GM23338 (cell line): ENCODE results near the gene CACNB2. TPM values are rescaled to one million over a fixed set of nuclear protein-coding genes. Genes with fewer than 3 reads are reported as not detected.

Experiments used
- ATAC-seq: fragments of 200-7000 bp; cut with Tn5 transposase; 3 replicates; pipeline ENCODE4 v1.9.1; 2020
- DNase-seq: peaks from one replicate; pipeline ENCODE4 v3.0.0-alpha.2; 2015; ENCODE audit warnings: low spot score
- H2AFZ ChIP-seq: fragments of 200-600 bp; sonication (generic); 2 replicates; pipeline ENCODE4 v1.8.0; 2016; ENCODE audit warnings: antibody characterized with exemption, mild to moderate bottlenecking, moderate library complexity
- H3F3A ChIP-seq: fragments of 200-600 bp; sonication (generic); replicated peaks from 2 replicates; pipeline ENCODE4 v1.8.0; 2017; ENCODE audit warnings: antibody characterized with exemption, mixed run types, low read depth
- H3K27ac ChIP-seq: fragments of 200-600 bp; sonication (generic); 2 replicates; pipeline ENCODE4 v1.6.1; 2016; ENCODE audit warnings: low read depth
- H3K27me3 ChIP-seq: fragments of 200-600 bp; sonication (generic); 2 replicates; pipeline ENCODE4 v1.8.0; 2016; ENCODE audit warnings: mild to moderate bottlenecking, mixed run types, moderate library complexity; ENCODE audit not compliant: insufficient read depth
- H3K36me3 ChIP-seq: fragments of 200-600 bp; sonication (generic); 2 replicates; pipeline ENCODE4 v1.8.0; 2016; ENCODE audit warnings: mild to moderate bottlenecking; ENCODE audit not compliant: insufficient read depth
- H3K4me1 ChIP-seq: fragments of 200-600 bp; sonication (generic); 2 replicates; pipeline ENCODE4 v1.8.0; 2016; ENCODE audit warnings: mild to moderate bottlenecking, moderate library complexity; ENCODE audit not compliant: insufficient read depth
- H3K4me2 ChIP-seq: fragments of 200-600 bp; sonication (generic); 2 replicates; pipeline ENCODE4 v1.7.1; 2017; ENCODE audit warnings: mixed run types
- H3K4me3 ChIP-seq: fragments of 200-600 bp; sonication (generic); 2 replicates; pipeline ENCODE4 v1.6.1; 2016; ENCODE audit warnings: mixed run types
- H3K79me2 ChIP-seq: fragments of 200-600 bp; sonication (generic); replicated peaks from 2 replicates; pipeline ENCODE4 v1.8.0; 2017; ENCODE audit warnings: mild to moderate bottlenecking; ENCODE audit not compliant: insufficient read depth
- H3K9me2 ChIP-seq: fragments of 200-600 bp; sonication (generic); 2 replicates; pipeline ENCODE4 v1.8.0; 2017; ENCODE audit not compliant: insufficient read depth
- H4K20me1 ChIP-seq: fragments of 200-600 bp; sonication (generic); replicated peaks from 2 replicates; pipeline ENCODE4 v1.8.0; 2017; ENCODE audit warnings: mild to moderate bottlenecking; ENCODE audit not compliant: insufficient read depth
- H3K27ac Mint-ChIP-seq: 2 replicates; pipeline ENCODE4 v1.8.0; 2020; ENCODE audit warnings: inconsistent platforms, mild to moderate bottlenecking, moderate library complexity, mixed read lengths
- H3K27me3 Mint-ChIP-seq: 3 replicates; pipeline ENCODE4 v1.8.0; 2022; ENCODE audit warnings: low read depth, mild to moderate bottlenecking, moderate library complexity, mixed read lengths, inconsistent platforms; ENCODE audit not compliant: insufficient read depth, poor library complexity
- H3K36me3 Mint-ChIP-seq: 3 replicates; pipeline ENCODE4 v1.8.0; 2021; ENCODE audit warnings: low read depth, mild to moderate bottlenecking, inconsistent platforms, moderate library complexity, mixed read lengths
- H3K4me1 Mint-ChIP-seq: 3 replicates; pipeline ENCODE4 v1.8.0; 2020; ENCODE audit warnings: mild to moderate bottlenecking, inconsistent platforms, mixed read lengths
- H3K4me3 Mint-ChIP-seq: 3 replicates; pipeline ENCODE4 v1.8.0; 2021; ENCODE audit warnings: moderate library complexity, mild to moderate bottlenecking, inconsistent platforms, mixed read lengths
- H3K9me3 Mint-ChIP-seq: 3 replicates; pipeline ENCODE4 v1.8.0; 2020; ENCODE audit warnings: moderate library complexity, mild to moderate bottlenecking, inconsistent platforms, mixed read lengths
- CREB1 ChIP-seq: fragments of 250-450 bp; sonication (Bioruptor Pico); IDR thresholded peaks from 2 replicates; pipeline ENCODE4 v1.5.0; 2020; ENCODE audit warnings: low read depth, mild to moderate bottlenecking, moderate library complexity
- NANOG ChIP-seq: IDR thresholded peaks from 2 replicates; pipeline ENCODE4 v1.6.1; 2016; ENCODE audit warnings: antibody characterized with exemption, borderline replicate concordance
- POLR2AphosphoS5 ChIP-seq: IDR thresholded peaks from 2 replicates; pipeline ENCODE4 v1.6.1; 2016; ENCODE audit warnings: antibody characterized with exemption, low read depth
- ZNF114 ChIP-seq: fragments of 250-450 bp; sonication (Bioruptor Pico); IDR thresholded peaks from 2 replicates; pipeline ENCODE4 v1.5.0; 2020; ENCODE audit warnings: mild to moderate bottlenecking, moderate library complexity
- polyA plus RNA-seq: library from polyadenylated mRNA; unstranded; fragments of >200 nt; fragmentation: Nextera tagmentation; extraction: Ambion mirVana; gene quantifications from 2 replicates; pipeline ENCODE4 v1.2.1, GENCODE V29; 2016
- total RNA-seq: library from RNA; depleted of rRNA; stranded (reverse); fragments of >200 nt; shearing (Covaris generic); gene quantifications from 2 replicates; pipeline ENCODE4 v1.2.3, GENCODE V29; 2014
- TF ChIP-seq, protein P1 (sequence below): fragments of 250-450 bp; sonication (Bioruptor Pico); IDR thresholded peaks from 2 replicates; pipeline ENCODE4 v1.5.0; 2020; ENCODE audit warnings: mild to moderate bottlenecking, moderate library complexity
- TF ChIP-seq, protein P2 (sequence below), 2 experiments: fragments of 200-600 bp in 1 of 2; sonication (generic) in 1 of 2; conservative IDR thresholded peaks; 2 replicates each; pipeline versions ENCODE4 v1.5.1 to v1.6.1; 2016 to 2017; ENCODE audit warnings: antibody characterized with exemption in 2 of 2, low read depth in 2 of 2, mild to moderate bottlenecking in 2 of 2, moderate library complexity in 1 of 2
- TF ChIP-seq, protein P3 (sequence below): IDR thresholded peaks from 2 replicates; pipeline ENCODE4 v1.6.1; 2016; ENCODE audit warnings: antibody characterized with exemption

The CACNB2 gene
- total and polyA plus RNA-seq, 2 experiments from 2014 or later: 5.0 to 5.9 TPM

DNA sequence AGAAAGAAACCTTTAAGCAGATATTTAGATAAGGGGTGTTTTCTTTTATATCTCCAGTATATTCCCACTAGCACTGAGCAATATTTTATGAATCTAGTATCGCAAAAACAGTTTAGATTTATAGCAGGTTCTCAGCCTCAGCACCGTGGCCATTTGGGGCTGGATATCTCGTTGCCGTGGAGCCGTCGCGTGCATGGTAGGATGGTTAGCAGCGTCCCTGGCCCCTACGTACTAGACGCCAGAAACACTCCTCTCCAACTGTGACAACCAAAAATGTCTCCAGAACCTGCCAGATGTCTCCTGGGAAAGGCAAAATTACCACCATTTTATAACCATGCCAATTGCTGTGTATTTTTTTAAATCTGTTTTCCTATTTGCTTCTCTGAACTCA, 172.9 kb downstream of the CACNB2 start (continued):
- TF ChIP-seq, protein P1, sequence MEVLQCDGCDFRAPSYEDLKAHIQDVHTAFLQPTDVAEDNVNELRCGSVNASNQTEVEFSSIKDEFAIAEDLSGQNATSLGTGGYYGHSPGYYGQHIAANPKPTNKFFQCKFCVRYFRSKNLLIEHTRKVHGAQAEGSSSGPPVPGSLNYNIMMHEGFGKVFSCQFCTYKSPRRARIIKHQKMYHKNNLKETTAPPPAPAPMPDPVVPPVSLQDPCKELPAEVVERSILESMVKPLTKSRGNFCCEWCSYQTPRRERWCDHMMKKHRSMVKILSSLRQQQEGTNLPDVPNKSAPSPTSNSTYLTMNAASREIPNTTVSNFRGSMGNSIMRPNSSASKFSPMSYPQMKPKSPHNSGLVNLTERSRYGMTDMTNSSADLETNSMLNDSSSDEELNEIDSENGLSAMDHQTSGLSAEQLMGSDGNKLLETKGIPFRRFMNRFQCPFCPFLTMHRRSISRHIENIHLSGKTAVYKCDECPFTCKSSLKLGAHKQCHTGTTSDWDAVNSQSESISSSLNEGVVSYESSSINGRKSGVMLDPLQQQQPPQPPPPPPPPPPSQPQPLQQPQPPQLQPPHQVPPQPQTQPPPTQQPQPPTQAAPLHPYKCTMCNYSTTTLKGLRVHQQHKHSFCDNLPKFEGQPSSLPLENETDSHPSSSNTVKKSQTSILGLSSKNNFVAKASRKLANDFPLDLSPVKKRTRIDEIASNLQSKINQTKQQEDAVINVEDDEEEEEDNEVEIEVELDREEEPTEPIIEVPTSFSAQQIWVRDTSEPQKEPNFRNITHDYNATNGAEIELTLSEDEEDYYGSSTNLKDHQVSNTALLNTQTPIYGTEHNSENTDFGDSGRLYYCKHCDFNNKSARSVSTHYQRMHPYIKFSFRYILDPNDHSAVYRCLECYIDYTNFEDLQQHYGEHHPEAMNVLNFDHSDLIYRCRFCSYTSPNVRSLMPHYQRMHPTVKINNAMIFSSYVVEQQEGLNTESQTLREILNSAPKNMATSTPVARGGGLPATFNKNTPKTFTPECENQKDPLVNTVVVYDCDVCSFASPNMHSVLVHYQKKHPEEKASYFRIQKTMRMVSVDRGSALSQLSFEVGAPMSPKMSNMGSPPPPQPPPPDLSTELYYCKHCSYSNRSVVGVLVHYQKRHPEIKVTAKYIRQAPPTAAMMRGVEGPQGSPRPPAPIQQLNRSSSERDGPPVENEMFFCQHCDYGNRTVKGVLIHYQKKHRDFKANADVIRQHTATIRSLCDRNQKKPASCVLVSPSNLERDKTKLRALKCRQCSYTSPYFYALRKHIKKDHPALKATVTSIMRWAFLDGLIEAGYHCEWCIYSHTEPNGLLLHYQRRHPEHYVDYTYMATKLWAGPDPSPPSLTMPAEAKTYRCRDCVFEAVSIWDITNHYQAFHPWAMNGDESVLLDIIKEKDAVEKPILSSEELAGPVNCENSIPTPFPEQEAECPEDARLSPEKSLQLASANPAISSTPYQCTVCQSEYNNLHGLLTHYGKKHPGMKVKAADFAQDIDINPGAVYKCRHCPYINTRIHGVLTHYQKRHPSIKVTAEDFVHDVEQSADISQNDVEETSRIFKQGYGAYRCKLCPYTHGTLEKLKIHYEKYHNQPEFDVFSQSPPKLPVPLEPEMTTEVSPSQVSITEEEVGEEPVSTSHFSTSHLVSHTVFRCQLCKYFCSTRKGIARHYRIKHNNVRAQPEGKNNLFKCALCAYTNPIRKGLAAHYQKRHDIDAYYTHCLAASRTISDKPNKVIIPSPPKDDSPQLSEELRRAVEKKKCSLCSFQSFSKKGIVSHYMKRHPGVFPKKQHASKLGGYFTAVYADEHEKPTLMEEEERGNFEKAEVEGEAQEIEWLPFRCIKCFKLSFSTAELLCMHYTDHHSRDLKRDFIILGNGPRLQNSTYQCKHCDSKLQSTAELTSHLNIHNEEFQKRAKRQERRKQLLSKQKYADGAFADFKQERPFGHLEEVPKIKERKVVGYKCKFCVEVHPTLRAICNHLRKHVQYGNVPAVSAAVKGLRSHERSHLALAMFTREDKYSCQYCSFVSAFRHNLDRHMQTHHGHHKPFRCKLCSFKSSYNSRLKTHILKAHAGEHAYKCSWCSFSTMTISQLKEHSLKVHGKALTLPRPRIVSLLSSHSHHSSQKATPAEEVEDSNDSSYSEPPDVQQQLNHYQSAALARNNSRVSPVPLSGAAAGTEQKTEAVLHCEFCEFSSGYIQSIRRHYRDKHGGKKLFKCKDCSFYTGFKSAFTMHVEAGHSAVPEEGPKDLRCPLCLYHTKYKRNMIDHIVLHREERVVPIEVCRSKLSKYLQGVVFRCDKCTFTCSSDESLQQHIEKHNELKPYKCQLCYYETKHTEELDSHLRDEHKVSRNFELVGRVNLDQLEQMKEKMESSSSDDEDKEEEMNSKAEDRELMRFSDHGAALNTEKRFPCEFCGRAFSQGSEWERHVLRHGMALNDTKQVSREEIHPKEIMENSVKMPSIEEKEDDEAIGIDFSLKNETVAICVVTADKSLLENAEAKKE (CRISPR knock-in tag): no peak

DNA sequence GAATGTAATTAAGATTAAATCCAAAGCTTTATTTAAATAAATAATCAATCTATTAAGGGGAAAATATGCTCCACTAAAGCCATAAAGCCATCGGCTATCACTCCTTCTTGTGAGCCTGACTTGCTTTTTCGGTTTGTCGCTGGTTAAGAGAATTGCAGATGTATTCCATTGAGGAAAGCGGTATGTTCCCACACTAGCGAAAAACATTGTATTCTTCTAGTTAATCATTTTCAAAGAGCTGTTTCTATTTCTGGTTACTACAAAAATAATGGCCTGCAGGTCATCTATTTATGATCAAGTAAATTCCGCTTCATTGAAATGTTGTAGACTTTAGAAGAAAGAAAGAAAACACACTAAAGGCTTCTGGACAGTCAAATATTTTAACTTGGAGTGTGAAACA, 173.4 kb downstream of the CACNB2 start:
- H3K27me3 Mint-ChIP-seq: no peaks in the 10 kb centered on the region
- Histone ChIP-seq H3K79me2 (no peaks in the 10 kb centered on the region), H3K9me2 (no peaks in the 10 kb centered on the region), H3K36me3 (no peaks in the 10 kb centered on the region), H2AFZ (no peak overlapping the region), H3K4me3 (no peak overlapping the region), H4K20me1 (no peaks in the 10 kb centered on the region), H3K27ac (no peak overlapping the region), H3K27me3 (no peaks in the 10 kb centered on the region), H3F3A (no peaks in the 10 kb centered on the region), H3K4me1 (no peaks in the 10 kb centered on the region), H3K4me2 (no peak overlapping the region)
- H3K27ac Mint-ChIP-seq: no peak overlapping the region
- no peaks in the 10 kb centered on the region; the same call in 2 of the 3 replicates for H3K9me3 Mint-ChIP-seq
- no peaks in the 10 kb centered on the region for H3K36me3 Mint-ChIP-seq
- H3K4me1 Mint-ChIP-seq: no peaks in the 10 kb centered on the region; the same call in 1 of the 3 replicates
- ATAC-seq: no peak
- no peak for DNase-seq
- no peak overlapping the region for H3K4me3 Mint-ChIP-seq
- TF ChIP-seq ZNF114 (CRISPR knock-in tag) (no peak), NANOG (no peak), CREB1 (CRISPR knock-in tag) (no peak), POLR2AphosphoS5 (no peak)
- TF ChIP-seq, protein P1 (CRISPR knock-in tag): no peak
- TF ChIP-seq, protein P2, sequence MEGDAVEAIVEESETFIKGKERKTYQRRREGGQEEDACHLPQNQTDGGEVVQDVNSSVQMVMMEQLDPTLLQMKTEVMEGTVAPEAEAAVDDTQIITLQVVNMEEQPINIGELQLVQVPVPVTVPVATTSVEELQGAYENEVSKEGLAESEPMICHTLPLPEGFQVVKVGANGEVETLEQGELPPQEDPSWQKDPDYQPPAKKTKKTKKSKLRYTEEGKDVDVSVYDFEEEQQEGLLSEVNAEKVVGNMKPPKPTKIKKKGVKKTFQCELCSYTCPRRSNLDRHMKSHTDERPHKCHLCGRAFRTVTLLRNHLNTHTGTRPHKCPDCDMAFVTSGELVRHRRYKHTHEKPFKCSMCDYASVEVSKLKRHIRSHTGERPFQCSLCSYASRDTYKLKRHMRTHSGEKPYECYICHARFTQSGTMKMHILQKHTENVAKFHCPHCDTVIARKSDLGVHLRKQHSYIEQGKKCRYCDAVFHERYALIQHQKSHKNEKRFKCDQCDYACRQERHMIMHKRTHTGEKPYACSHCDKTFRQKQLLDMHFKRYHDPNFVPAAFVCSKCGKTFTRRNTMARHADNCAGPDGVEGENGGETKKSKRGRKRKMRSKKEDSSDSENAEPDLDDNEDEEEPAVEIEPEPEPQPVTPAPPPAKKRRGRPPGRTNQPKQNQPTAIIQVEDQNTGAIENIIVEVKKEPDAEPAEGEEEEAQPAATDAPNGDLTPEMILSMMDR (conservative IDR thresholded peaks at IDR 0.05; ENCODE audit: low read depth in 2 of 2): no peak
- TF ChIP-seq, protein P3, sequence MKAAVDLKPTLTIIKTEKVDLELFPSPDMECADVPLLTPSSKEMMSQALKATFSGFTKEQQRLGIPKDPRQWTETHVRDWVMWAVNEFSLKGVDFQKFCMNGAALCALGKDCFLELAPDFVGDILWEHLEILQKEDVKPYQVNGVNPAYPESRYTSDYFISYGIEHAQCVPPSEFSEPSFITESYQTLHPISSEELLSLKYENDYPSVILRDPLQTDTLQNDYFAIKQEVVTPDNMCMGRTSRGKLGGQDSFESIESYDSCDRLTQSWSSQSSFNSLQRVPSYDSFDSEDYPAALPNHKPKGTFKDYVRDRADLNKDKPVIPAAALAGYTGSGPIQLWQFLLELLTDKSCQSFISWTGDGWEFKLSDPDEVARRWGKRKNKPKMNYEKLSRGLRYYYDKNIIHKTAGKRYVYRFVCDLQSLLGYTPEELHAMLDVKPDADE: no peak
